HepG2 (cell line): ENCODE data around the gene THOC6. TPM values are rescaled to one million over a fixed set of nuclear protein-coding genes. Genes with fewer than 3 reads are reported as not detected.

Experiments used
- ATAC-seq: fragments of 200-7000 bp; cut with Tn5 transposase; 3 replicates; pipeline ENCODE4 v1.9.1; 2020; ENCODE audit warnings: mild to moderate bottlenecking, moderate library complexity
- BruUV-seq: library from RNA; stranded (reverse); fragments of 400-500 nt; replicated peaks from 2 replicates; lab custom pipeline; 2021; lab: Mats Ljungman, UMichigan
- CTCF ChIA-PET: fragments of 300-600 bp; formaldehyde crosslinking; extraction: SDS; loops from one replicate; lab custom pipeline; 2021; ENCODE audit warnings: low total read pairs, inconsistent platforms, low intra/inter-chr PET ratio; lab: Yijun Ruan, JAX
- POLR2A ChIA-PET: fragments of 350-600 bp; sonication (Branson Sonifier 250); formaldehyde crosslinking; loops from one replicate; lab custom pipeline; 2020; ENCODE audit warnings: antibody characterized with exemption, inconsistent platforms; lab: Yijun Ruan, JAX
- DNase-seq: peaks from one replicate; pipeline ENCODE4 v3.0.0-alpha.2; 2015; ENCODE audit warnings: low spot score
- FAIRE-seq: peaks from 3 replicates; lab custom pipeline; 2011; peaks lifted over from hg19 to GRCh38; lab: Jason Lieb, UNC
- H2AFZ ChIP-seq: one replicate; pipeline ENCODE4 v1.6.1; 2011; ENCODE audit warnings: low read length, inconsistent platforms
- H3K27ac ChIP-seq: fragments of 300-600 bp; 3 replicates; pipeline ENCODE4 v1.8.0; 2011; ENCODE audit warnings: mixed run types, mild to moderate bottlenecking, mixed read lengths, low read length, inconsistent platforms; ENCODE audit not compliant: insufficient read depth; ENCODE audit errors: extremely low read length
- H3K27me3 ChIP-seq, 2 experiments: fragments of 200-600 bp in 1 of 2; 2 replicates in 1 of 2; 3 replicates in 1 of 2; pipeline versions ENCODE4 v1.6.0 to v1.8.0; 2011; ENCODE audit warnings: low read length in 2 of 2, mild to moderate bottlenecking in 2 of 2, moderate library complexity in 2 of 2, inconsistent platforms in 1 of 2; ENCODE audit not compliant: insufficient read depth in 2 of 2, control insufficient read depth in 1 of 2
- H3K36me3 ChIP-seq, 2 experiments: fragments of 200-600 bp in 1 of 2; replicated peaks in 1 of 2; 2 replicates in 1 of 2; 3 replicates in 1 of 2; pipeline versions ENCODE4 v1.5.1 to v1.8.0; 2011; ENCODE audit warnings: low read length in 2 of 2, inconsistent platforms in 1 of 2; ENCODE audit not compliant: insufficient read depth in 2 of 2, control insufficient read depth in 1 of 2
- H3K4me1 ChIP-seq: 2 replicates; pipeline ENCODE4 v1.5.1; 2012; ENCODE audit warnings: low read length, inconsistent platforms; ENCODE audit not compliant: insufficient read depth
- H3K4me2 ChIP-seq: 2 replicates; pipeline ENCODE4 v1.6.0; 2011; ENCODE audit warnings: low read depth, low read length, inconsistent platforms
- H3K4me3 ChIP-seq, 3 experiments: fragments of 200-600 bp in 1 of 3; sonication (generic), shearing (Covaris generic) in 1 of 3; replicated peaks in 1 of 3; 2 replicates each; pipeline ENCODE4 v1.5.1; 2011 to 2016; ENCODE audit warnings: low read length in 3 of 3, inconsistent platforms in 2 of 3, low read depth in 2 of 3, mild to moderate bottlenecking in 2 of 3, control low read depth in 1 of 3, mixed read lengths in 1 of 3; ENCODE audit not compliant: insufficient read depth in 1 of 3
- H3K79me2 ChIP-seq: one replicate; pipeline ENCODE4 v1.6.1; 2011; ENCODE audit warnings: low read length, inconsistent platforms; ENCODE audit not compliant: insufficient read depth
- H3K9ac ChIP-seq: 2 replicates; pipeline ENCODE4 v1.6.0; 2011; ENCODE audit warnings: mild to moderate bottlenecking, low read depth, low read length, inconsistent platforms; ENCODE audit not compliant: insufficient read depth
- H3K9me3 ChIP-seq: 2 replicates; pipeline ENCODE4 v1.5.1; 2012; ENCODE audit warnings: mild to moderate bottlenecking, low read length
- H4K20me1 ChIP-seq: 2 replicates; pipeline ENCODE4 v1.6.0; 2011; ENCODE audit warnings: inconsistent platforms, mild to moderate bottlenecking, low read length, moderate library complexity; ENCODE audit not compliant: insufficient read depth
- FOXA1 ChIP-seq, 2 experiments: fragments of 450-650 bp in 1 of 2; sonication (generic) in 1 of 2; formaldehyde crosslinking in 1 of 2; IDR thresholded peaks; 2 replicates each; pipeline versions ENCODE4 v1.4.0 to v1.6.1; 2016 to 2020; ENCODE audit warnings: missing genetic modification reagents in 1 of 2
- IRF2 ChIP-seq: IDR thresholded peaks from 2 replicates; pipeline ENCODE4 v1.6.1; 2018; ENCODE audit warnings: missing genetic modification reagents, missing compliant biosample characterization
- ZNF235 ChIP-seq: sonication (generic); formaldehyde crosslinking; IDR thresholded peaks from 2 replicates; pipeline ENCODE4 v1.8.1; 2023; ENCODE audit warnings: mild to moderate bottlenecking, missing genetic modification reagents, borderline replicate concordance
- ZNF609 ChIP-seq: sonication (generic); formaldehyde crosslinking; IDR thresholded peaks from 2 replicates; pipeline ENCODE4 v1.4.0; 2020; ENCODE audit warnings: mild to moderate bottlenecking, missing genetic modification reagents, borderline replicate concordance
- ZNF687 ChIP-seq: sonication (generic); formaldehyde crosslinking; IDR thresholded peaks from 2 replicates; pipeline ENCODE4 v1.5.1; 2020; ENCODE audit warnings: mild to moderate bottlenecking, missing genetic modification reagents, moderate library complexity
- WGBS: methylation state at CpG from one replicate; pipeline ENCODE4 v1.1.6; 2017; ENCODE audit warnings: low lambda C conversion rate; 5-methylcytosine and 5-hydroxymethylcytosine counted together
- in situ Hi-C: cut with HindIII; loops from 2 replicates; pipeline ENCODE4 v1.10.0; 2017; ENCODE audit warnings: low pct_unique_long_range_greater_than_20kb; ENCODE audit not compliant: extremely low pct_ligation_motif_present
- intact Hi-C: fragments of 100-400 bp; cut with micrococcal nuclease; formaldehyde crosslinking; loops from one replicate; pipeline ENCODE4 v1.10.0; 2022; ENCODE audit not compliant: unreplicated experiment
- polyA plus RNA-seq, 8 experiments: library from polyadenylated mRNA; depleted of rRNA in 3 of 8; stranded (reverse) in 7 of 8; unstranded in 1 of 8; fragments of >200 nt; fragmentation: Illumina TruSeq in 4 of 8; extraction: Trizol in 4 of 8; gene quantifications; 2 replicates each; pipeline versions ENCODE4 v1.2.1 to v1.2.3, GENCODE V29; 2011 to 2016; ENCODE audit warnings: low read depth in 4 of 8, missing spikeins in 1 of 8, mixed read lengths in 1 of 8; ENCODE audit not compliant: insufficient read depth in 1 of 8
- total RNA-seq, 5 experiments: library from RNA; depleted of rRNA; stranded (reverse); fragments of >200 nt; fragmentation: Illumina TruSeq; extraction: Trizol; gene quantifications; 2 replicates each; pipeline ENCODE4 v1.2.3, GENCODE V29; 2016; ENCODE audit warnings: low read depth in 1 of 5
- TF ChIP-seq, protein P1 (sequence below): sonication (generic); formaldehyde crosslinking; IDR thresholded peaks from 2 replicates; pipeline ENCODE4 v1.5.0; 2020; ENCODE audit warnings: mild to moderate bottlenecking, missing genetic modification reagents, borderline replicate concordance

THOC6 gene
- total and polyA plus RNA-seq, 2 of the 13 experiments (the other 11 are each of a cell fraction or from before 2014, with no cell fraction given), result 32.1 to 37.0 TPM

GRCh38 chr16:3027489-3027795, 3.6 kb downstream of the THOC6 start:
- peaks cover 41% of the 10 kb centered on the region for H3K4me1 ChIP-seq
- ChIA-PET POLR2A (interaction anchor here (0.9 to 18.8 kb wide), 13 partner anchors 8 to 107 kb away, joined by 3 to 750 read pairs (median 6); partner anchors contain the start of genes CLDN9, IL32, KREMEN2 and PKMYT1), CTCF (interaction anchor here (1.7 kb wide), 1 partner anchor 24 kb away, joined by 11 read pairs; no protein-coding TSS in a partner anchor)
- H3K27ac ChIP-seq, result no peak overlapping the region
- no peak overlapping the region for H3K9ac ChIP-seq
- 93% methylated on average over 8 of the region's 8 CpGs for WGBS
- H2AFZ ChIP-seq, result no peak overlapping the region
- H3K27me3 ChIP-seq, result peaks cover 5 to 38% of the 10 kb centered on the region in 2 experiments
- DNase-seq, result no peak
- H3K4me3 ChIP-seq, result no peak overlapping the region
- intact Hi-C loops (no loop called here), in situ Hi-C loops (no loop called here)
- no TSS peak for BruUV-seq
- H3K36me3 ChIP-seq, result peaks cover 16 to 17% of the 10 kb centered on the region in 2 experiments; a peak in 4 of 5 replicates
- no peak for ATAC-seq
- H3K4me2 ChIP-seq, result no peak overlapping the region
- no peak for FAIRE-seq
- H3K9me3 ChIP-seq, result no peaks in the 10 kb centered on the region
- peaks cover 17% of the 10 kb centered on the region; the same call in 1 of the 2 replicates for H4K20me1 ChIP-seq
- peaks cover 4% of the 10 kb centered on the region for H3K79me2 ChIP-seq
- TF ChIP-seq ZNF687, result no peak
- TF ChIP-seq ZNF609 (CRISPR knock-in tag), result no peak
- TF ChIP-seq FOXA1 (IDR thresholded peaks at IDR 0.05), result no peak
- no peak for TF ChIP-seq FOXA1 (CRISPR knock-in tag; IDR thresholded peaks at IDR 0.05)
- TF ChIP-seq, protein P1, sequence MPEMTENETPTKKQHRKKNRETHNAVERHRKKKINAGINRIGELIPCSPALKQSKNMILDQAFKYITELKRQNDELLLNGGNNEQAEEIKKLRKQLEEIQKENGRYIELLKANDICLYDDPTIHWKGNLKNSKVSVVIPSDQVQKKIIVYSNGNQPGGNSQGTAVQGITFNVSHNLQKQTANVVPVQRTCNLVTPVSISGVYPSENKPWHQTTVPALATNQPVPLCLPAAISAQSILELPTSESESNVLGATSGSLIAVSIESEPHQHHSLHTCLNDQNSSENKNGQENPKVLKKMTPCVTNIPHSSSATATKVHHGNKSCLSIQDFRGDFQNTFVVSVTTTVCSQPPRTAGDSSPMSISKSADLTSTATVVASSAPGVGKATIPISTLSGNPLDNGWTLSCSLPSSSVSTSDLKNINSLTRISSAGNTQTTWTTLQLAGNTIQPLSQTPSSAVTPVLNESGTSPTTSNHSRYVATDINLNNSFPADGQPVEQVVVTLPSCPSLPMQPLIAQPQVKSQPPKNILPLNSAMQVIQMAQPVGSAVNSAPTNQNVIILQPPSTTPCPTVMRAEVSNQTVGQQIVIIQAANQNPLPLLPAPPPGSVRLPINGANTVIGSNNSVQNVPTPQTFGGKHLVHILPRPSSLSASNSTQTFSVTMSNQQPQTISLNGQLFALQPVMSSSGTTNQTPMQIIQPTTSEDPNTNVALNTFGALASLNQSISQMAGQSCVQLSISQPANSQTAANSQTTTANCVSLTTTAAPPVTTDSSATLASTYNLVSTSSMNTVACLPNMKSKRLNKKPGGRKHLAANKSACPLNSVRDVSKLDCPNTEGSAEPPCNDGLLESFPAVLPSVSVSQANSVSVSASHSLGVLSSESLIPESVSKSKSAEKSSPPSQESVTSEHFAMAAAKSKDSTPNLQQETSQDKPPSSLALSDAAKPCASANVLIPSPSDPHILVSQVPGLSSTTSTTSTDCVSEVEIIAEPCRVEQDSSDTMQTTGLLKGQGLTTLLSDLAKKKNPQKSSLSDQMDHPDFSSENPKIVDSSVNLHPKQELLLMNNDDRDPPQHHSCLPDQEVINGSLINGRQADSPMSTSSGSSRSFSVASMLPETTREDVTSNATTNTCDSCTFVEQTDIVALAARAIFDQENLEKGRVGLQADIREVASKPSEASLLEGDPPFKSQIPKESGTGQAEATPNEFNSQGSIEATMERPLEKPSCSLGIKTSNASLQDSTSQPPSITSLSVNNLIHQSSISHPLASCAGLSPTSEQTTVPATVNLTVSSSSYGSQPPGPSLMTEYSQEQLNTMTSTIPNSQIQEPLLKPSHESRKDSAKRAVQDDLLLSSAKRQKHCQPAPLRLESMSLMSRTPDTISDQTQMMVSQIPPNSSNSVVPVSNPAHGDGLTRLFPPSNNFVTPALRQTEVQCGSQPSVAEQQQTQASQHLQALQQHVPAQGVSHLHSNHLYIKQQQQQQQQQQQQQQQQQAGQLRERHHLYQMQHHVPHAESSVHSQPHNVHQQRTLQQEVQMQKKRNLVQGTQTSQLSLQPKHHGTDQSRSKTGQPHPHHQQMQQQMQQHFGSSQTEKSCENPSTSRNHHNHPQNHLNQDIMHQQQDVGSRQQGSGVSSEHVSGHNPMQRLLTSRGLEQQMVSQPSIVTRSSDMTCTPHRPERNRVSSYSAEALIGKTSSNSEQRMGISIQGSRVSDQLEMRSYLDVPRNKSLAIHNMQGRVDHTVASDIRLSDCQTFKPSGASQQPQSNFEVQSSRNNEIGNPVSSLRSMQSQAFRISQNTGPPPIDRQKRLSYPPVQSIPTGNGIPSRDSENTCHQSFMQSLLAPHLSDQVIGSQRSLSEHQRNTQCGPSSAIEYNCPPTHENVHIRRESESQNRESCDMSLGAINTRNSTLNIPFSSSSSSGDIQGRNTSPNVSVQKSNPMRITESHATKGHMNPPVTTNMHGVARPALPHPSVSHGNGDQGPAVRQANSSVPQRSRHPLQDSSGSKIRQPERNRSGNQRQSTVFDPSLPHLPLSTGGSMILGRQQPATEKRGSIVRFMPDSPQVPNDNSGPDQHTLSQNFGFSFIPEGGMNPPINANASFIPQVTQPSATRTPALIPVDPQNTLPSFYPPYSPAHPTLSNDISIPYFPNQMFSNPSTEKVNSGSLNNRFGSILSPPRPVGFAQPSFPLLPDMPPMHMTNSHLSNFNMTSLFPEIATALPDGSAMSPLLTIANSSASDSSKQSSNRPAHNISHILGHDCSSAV, result no peak
- TF ChIP-seq ZNF235 (CRISPR knock-in tag), result no peak
- no peak for TF ChIP-seq IRF2 (CRISPR knock-in tag)
